ENCODE measurements around the gene ARRB1.

DNA sequence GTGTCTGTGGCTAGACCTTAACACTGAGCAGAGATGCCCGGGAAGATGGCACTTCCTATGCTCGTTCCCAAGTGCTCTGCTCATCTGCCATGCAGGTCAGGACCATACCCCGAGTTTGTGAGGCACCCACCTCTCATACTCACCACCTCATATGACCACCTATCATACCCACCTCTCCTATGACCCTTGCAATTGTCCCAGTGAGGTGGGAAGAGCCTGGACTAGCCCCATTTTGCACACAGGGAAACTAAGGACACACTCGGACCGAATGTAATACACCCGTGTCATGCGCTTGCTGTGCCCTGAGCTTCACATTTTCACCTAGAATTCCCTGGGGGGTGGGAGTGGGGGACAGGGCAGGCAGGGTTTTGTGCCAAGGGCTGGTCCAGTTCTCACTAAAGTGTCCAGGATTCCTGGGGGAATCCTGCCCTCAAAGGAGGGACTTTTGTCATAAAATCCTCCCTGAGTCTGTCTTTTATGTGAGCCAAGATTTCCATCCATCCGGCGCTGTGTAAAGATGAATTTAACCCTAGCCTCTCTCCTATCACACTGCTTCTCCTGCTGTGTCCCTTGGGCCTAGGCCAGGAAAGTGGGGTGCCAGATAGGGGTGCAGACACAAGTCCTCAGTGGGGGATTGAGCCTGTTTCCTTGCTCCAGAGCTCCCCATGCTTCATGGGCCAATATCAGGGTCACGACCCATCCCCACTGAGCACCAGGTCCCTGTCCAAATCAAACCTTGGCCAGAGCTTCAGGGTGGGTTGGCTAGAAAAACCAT lies 90.9 kb downstream of the ARRB1 start:
- no peak for TF ChIP-seq POLR2A (IDR thresholded peaks at IDR 0.05; ENCODE audit: low read depth, low read length)
- TF ChIP-seq TAF1 (IDR thresholded peaks at IDR 0.05; ENCODE audit: borderline replicate concordance, low read depth, low read length) = no peak

Data from GM12892 (cell line).